ENCODE measurements around the gene HNRNPC. TPM values are rescaled to one million over a fixed set of nuclear protein-coding genes. Genes with fewer than 3 reads are reported as not detected.

Gene HNRNPC
- polyA plus RNA-seq, 2 of the 4 experiments (the other 2 are of a cell fraction), result 1,057 to 1,069 TPM

- FAIRE-seq (no peak), ATAC-seq (no peak), DNase-seq (ENCODE audit: low read depth in 1 of 2, low spot score in 1 of 2) (no peak)
- H3K9me3 ChIP-seq, result no peaks in the 10 kb centered on the region
- CTCF ChIA-PET, result no interaction called here
- no peak overlapping the region for H3K4me3 ChIP-seq
- H3K27ac ChIP-seq, result no peak overlapping the region
- TF ChIP-seq E2F6 (IDR thresholded peaks at IDR 0.05; ENCODE audit: borderline replicate concordance, low read depth), result no peak
- no peak for TF ChIP-seq KDM5A (IDR thresholded peaks at IDR 0.05)
- TF ChIP-seq POLR2AphosphoS2 (conservative IDR thresholded peaks at IDR 0.05; ENCODE audit: low read length), result no peak
- TF ChIP-seq, protein P1, sequence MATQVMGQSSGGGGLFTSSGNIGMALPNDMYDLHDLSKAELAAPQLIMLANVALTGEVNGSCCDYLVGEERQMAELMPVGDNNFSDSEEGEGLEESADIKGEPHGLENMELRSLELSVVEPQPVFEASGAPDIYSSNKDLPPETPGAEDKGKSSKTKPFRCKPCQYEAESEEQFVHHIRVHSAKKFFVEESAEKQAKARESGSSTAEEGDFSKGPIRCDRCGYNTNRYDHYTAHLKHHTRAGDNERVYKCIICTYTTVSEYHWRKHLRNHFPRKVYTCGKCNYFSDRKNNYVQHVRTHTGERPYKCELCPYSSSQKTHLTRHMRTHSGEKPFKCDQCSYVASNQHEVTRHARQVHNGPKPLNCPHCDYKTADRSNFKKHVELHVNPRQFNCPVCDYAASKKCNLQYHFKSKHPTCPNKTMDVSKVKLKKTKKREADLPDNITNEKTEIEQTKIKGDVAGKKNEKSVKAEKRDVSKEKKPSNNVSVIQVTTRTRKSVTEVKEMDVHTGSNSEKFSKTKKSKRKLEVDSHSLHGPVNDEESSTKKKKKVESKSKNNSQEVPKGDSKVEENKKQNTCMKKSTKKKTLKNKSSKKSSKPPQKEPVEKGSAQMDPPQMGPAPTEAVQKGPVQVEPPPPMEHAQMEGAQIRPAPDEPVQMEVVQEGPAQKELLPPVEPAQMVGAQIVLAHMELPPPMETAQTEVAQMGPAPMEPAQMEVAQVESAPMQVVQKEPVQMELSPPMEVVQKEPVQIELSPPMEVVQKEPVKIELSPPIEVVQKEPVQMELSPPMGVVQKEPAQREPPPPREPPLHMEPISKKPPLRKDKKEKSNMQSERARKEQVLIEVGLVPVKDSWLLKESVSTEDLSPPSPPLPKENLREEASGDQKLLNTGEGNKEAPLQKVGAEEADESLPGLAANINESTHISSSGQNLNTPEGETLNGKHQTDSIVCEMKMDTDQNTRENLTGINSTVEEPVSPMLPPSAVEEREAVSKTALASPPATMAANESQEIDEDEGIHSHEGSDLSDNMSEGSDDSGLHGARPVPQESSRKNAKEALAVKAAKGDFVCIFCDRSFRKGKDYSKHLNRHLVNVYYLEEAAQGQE (IDR thresholded peaks at IDR 0.05), result no peak
- TF ChIP-seq RFX5 (IDR thresholded peaks at IDR 0.05), result no peak
- no peak for TF ChIP-seq HOXB5 (CRISPR knock-in tag; IDR thresholded peaks at IDR 0.05)
- no peak for TF ChIP-seq HDAC2 (IDR thresholded peaks at IDR 0.05)
- no peak for TF ChIP-seq NPAS2 (CRISPR knock-in tag; IDR thresholded peaks at IDR 0.05; ENCODE audit: borderline replicate concordance)
- TF ChIP-seq EHMT2 (IDR thresholded peaks at IDR 0.05; ENCODE audit: low read depth), result no peak
- TF ChIP-seq, protein P2, sequence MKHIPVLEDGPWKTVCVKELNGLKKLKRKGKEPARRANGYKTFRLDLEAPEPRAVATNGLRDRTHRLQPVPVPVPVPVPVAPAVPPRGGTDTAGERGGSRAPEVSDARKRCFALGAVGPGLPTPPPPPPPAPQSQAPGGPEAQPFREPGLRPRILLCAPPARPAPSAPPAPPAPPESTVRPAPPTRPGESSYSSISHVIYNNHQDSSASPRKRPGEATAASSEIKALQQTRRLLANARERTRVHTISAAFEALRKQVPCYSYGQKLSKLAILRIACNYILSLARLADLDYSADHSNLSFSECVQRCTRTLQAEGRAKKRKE (CRISPR knock-in tag; IDR thresholded peaks at IDR 0.05; ENCODE audit: low read depth), result no peak
- peaks cover 51% of the 10 kb centered on the region for H3K4me1 ChIP-seq
- POLR2A ChIA-PET, result no interaction called here
- WGBS (ENCODE audit: missing lambda C conversion rate), result 82% methylated on average over 5 of the region's 5 CpGs
- H3K4me2 ChIP-seq, result no peak overlapping the region
Measured at GRCh38 chr14:21229821-21230220, 39.4 kb downstream of the HNRNPC start.

GRCh38 chr14:21227981-21228380, 41.3 kb downstream of the HNRNPC start:
- ChIA-PET POLR2A (no interaction called here), CTCF (interaction anchor here (2.1 kb wide), 1 partner anchor 13 kb away, joined by 8 read pairs; no protein-coding TSS in a partner anchor)
- peaks cover 43% of the 10 kb centered on the region for H3K4me1 ChIP-seq
- FAIRE-seq, result no peak
- no peak overlapping the region for H3K27ac ChIP-seq
- H3K4me2 ChIP-seq, result no peak overlapping the region
- TF ChIP-seq GATA3 (IDR thresholded peaks at IDR 0.05; ENCODE audit: borderline replicate concordance), result no peak
- TF ChIP-seq, protein P3, sequence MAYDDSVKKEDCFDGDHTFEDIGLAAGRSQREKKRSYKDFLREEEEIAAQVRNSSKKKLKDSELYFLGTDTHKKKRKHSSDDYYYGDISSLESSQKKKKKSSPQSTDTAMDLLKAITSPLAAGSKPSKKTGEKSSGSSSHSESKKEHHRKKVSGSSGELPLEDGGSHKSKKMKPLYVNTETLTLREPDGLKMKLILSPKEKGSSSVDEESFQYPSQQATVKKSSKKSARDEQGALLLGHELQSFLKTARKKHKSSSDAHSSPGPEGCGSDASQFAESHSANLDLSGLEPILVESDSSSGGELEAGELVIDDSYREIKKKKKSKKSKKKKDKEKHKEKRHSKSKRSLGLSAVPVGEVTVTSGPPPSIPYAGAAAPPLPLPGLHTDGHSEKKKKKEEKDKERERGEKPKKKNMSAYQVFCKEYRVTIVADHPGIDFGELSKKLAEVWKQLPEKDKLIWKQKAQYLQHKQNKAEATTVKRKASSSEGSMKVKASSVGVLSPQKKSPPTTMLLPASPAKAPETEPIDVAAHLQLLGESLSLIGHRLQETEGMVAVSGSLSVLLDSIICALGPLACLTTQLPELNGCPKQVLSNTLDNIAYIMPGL (CRISPR knock-in tag; IDR thresholded peaks at IDR 0.05; ENCODE audit: borderline replicate concordance), result no peak
- no peak for TF ChIP-seq RFX5 (IDR thresholded peaks at IDR 0.05)
- TF ChIP-seq, protein P4, sequence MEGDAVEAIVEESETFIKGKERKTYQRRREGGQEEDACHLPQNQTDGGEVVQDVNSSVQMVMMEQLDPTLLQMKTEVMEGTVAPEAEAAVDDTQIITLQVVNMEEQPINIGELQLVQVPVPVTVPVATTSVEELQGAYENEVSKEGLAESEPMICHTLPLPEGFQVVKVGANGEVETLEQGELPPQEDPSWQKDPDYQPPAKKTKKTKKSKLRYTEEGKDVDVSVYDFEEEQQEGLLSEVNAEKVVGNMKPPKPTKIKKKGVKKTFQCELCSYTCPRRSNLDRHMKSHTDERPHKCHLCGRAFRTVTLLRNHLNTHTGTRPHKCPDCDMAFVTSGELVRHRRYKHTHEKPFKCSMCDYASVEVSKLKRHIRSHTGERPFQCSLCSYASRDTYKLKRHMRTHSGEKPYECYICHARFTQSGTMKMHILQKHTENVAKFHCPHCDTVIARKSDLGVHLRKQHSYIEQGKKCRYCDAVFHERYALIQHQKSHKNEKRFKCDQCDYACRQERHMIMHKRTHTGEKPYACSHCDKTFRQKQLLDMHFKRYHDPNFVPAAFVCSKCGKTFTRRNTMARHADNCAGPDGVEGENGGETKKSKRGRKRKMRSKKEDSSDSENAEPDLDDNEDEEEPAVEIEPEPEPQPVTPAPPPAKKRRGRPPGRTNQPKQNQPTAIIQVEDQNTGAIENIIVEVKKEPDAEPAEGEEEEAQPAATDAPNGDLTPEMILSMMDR (IDR thresholded peaks at IDR 0.05), result no peak
- TF ChIP-seq RARB (CRISPR knock-in tag; IDR thresholded peaks at IDR 0.05), result no peak
- TF ChIP-seq FOSL2 (IDR thresholded peaks at IDR 0.05), result no peak
- no peak for TF ChIP-seq FOSL2 (CRISPR knock-in tag; IDR thresholded peaks at IDR 0.05)
- TF ChIP-seq ZFP36 (IDR thresholded peaks at IDR 0.05; ENCODE audit: borderline replicate concordance, partially characterized antibody), result no peak
- no peak for TF ChIP-seq KDM5A (IDR thresholded peaks at IDR 0.05)
- TF ChIP-seq ZC3H11A (IDR thresholded peaks at IDR 0.05), result no peak
- H3K9me3 ChIP-seq, result no peaks in the 10 kb centered on the region
- ATAC-seq, result no peak
- 50% methylated on average over 1 of the region's 1 CpG for WGBS (ENCODE audit: missing lambda C conversion rate)
- no peak overlapping the region for H3K4me3 ChIP-seq
- no peak for DNase-seq (ENCODE audit: low read depth in 1 of 2, low spot score in 1 of 2)
